Right renal cortex interstitium (tissue), 3 donors: ENCODE measurements around the gene NXF1. TPM values are rescaled to one million over a fixed set of nuclear protein-coding genes. Genes with fewer than 3 reads are reported as not detected.
"Not testable (repeated sequence)": the region's sequence is repeated elsewhere in the genome, so short reads cannot be mapped to it uniquely, and the experiment has no call there.

Experiments used
- DNase-seq, 3 donors: peaks; one replicate each; pipeline ENCODE4 v3.0.0-alpha.2; 2013; ENCODE audit warnings: low read depth in 3 of 3, low spot score in 2 of 3
- polyA plus RNA-seq, 3 donors: library from polyadenylated mRNA; unstranded; fragments of 120-200 nt; gene quantifications; one replicate each; pipeline ENCODE4 v1.2.1, GENCODE V29; 2013; ENCODE audit not compliant: insufficient read length in 3 of 3

NXF1 gene
- 100 to 1,000 TPM; 107 to 140 (median 121) TPM for polyA plus RNA-seq

DNA sequence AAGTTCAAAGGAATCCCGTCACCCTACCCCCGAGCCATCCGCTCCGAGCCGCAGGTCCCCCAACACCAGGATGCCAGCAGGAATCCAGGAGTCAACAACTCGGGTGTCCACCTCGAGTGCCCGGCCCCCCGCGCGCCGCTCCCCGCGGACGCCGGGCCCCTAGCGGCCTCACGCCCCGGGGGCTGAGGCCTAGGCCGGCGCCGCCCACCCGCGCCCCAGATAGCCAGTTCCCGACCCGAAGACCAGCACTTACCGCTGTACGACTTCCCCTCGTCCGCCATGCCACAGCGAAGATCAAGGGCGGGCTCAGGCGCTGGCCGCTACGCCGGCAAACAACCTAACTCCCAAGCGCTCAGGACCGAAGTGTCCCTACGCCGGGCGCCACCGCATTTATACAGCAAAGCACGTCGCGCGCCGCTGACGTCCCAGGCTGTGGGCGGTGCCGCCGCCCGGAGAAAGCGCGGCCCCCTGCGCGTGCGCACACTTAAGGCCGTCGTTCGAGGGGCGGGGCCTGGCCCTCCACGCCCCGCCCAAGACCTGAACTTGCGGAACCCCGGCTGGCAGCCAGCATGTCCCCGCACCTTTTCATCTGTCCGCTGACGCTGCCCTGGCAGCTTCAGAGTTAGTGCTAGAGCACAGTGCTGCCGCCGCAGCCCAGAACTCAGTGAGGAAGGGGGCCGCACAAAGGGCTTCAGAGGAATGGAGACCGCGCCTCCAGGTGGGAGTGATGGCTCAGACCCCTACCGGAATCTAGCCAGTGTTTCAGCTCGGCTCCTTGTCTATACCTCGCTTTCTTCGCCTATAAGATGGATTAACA lies at the start of gene NXF1:
Gene NXF1 (minus strand): TSS at position 365 of the 817 bp plus-strand sequence. CDS start 84 bp downstream, at position 281.
- peak; percentile 87 to 93 (median 89) for DNase-seq

DNA sequence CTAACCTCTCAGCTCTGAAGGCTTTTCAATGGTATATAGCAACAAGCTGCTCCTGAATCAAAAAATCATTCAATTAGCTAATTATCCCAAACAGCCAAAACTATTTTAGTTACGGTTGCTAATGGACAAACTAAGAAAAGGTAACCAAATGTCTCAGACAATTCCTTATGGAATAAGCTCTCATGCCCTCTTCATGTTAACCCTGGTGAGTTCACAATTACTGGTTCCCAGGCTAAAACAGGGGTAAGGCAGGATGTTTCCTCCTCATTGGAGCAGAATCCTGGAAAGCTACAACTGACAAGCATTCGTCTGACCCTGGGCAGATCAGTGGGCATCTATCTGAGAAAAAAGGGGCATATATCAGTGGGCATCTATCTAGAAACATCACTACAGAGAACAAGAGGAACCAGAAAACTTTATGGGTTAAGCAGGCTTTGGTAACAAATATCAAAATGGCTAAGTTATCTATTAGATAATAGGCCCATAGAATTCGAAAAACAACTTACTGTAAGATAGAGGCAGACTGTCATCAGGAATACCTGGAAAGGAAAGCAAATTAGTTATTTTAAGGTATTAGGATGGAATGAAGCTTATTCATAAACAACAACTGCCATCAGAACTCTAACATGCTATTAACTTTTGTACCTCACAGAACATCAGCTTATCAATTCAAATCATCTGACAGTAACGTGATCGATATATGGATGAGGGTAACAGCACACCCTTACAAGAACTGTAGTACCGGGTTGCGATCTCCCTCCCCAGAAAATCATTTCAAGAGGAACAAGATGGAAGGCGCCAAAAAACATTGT lies 49.0 kb upstream of the NXF1 start:
- DNase-seq: no peak

DNA sequence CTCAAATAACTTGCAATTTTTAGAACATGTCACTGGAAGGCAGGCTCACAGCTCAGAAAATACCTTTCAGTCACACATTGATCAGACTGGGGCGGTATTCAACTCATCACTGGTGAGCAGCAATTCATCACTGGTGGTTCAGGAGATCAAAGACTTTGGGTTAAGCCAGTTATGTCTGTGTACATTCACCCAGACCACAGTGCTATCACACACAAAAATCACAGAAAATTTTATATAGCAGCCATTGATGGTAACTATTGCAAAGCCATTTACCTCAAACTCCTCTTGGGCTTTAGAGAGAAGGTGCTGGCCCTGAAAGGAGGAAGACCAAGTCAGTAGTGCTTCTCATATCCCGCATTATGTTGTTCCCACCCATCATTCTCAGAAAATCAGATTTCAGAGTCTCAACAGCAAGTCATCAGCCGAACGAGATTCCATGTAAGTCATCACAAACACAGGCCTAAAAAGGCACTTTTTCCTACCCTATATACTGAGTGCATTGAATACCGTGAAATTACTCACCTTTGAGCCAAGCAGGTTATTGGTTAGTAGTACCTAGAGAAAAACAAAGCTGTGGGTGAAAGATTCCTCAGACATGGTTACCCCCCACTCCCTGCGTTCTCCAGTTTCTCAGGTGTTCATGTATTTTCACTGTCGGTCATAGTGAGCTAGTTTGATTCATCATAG lies 48.2 kb upstream of the NXF1 start:
- no peak for DNase-seq

DNA sequence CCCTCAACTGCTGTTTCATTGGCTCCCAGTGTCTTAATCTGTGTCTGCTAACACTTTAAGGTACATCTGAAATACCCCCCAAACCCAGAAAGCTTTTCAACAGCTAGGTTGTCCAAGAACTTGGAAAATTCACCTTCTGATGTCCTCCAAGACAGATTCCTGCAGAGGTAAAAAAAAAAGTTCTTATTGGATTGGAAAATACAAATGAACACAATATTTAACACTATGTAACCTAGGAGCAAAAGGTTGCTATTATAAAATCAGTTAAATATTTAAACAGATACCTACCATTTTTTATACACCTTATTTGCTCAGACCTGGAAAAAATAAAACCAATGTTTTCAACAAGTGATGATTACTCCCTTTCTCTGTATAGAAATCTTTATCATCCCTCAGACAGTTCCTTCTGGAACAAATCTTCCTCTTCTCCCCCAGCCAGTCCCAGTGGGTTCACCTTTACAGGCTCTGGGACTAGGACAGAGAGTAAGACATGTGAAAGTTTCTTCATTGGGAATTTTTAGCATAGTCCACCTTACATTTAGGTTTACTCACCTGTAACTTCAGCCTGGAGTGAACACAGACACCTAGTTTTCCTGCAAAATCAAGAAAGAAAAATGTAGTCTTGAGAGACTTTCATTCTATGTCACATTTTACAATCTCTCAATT lies 47.4 kb upstream of the NXF1 start:
- no peak for DNase-seq

DNA sequence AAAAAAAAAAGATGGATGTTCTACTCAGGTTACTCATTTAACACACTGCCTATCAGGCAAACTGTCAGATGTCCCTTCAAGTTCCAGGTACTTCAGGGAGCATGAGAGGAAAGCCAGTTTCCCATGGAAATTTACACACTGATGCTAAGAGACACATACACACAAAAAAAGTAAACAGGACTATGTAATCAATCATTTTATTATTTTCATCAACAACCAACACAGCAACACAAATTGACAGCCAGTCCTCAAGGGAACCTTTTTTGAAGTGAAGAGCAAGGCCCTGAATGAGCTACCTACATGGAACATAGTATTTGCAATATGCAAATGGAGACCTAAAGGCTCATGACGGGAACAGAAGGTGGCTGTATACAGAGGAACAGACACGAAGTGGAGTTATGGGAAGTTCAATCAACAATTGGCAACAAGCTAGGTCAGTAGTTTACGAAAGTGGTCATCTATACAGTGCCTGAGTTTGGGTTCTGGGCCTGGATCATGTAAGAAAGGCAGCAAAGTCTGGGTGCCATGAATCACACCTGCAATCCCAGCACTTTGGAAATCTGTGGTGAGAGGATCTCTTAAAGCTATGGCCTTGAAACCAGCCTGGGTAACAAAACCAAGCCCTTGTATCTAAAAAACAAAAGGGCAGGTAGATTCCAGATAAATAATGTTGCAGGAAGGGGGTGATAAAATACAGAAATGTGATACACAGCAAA lies 46.7 kb upstream of the NXF1 start:
- DNase-seq: no peak

DNA sequence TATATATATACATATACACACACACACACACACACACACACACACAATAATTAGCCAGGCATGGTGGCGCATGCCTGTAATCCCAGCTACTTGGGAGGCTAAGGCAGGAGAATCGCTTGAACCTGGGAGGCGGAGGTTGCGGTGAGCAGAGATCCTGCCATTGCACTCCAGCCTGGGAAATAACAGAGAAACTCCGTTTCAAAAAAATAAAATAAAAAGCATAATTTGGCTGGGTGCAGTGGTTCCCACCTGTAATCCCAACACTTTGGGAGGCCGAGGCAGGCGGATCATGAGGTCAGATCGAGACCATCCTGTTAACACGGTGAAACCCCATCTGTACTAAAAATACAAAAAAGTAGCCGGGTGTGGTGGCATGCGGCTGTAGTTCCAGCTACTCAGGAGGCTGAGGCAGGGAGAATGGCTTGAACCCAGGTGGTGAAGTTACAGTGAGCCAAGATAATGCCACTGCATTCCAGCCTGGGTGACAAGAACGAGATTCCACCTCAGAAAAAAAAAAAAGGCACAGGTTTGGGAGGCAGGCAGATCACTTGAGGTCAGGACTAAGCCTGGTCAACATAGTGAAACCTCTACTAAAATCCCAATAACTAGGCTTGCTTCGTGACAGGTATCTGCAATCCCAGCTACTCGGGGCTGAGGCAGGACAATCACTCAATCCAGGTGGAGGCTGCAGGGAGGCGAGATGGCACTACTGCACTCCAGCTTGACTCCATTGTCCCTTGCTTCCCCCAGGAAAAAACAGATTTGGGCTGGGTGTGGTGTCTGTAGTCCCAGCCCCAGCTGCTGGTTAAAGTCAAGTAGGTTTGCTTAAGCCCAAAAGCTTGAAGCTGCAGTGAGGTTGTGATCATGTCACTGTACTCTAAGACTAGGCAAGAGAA lies 45.9 kb upstream of the NXF1 start:
- DNase-seq: no peak

DNA sequence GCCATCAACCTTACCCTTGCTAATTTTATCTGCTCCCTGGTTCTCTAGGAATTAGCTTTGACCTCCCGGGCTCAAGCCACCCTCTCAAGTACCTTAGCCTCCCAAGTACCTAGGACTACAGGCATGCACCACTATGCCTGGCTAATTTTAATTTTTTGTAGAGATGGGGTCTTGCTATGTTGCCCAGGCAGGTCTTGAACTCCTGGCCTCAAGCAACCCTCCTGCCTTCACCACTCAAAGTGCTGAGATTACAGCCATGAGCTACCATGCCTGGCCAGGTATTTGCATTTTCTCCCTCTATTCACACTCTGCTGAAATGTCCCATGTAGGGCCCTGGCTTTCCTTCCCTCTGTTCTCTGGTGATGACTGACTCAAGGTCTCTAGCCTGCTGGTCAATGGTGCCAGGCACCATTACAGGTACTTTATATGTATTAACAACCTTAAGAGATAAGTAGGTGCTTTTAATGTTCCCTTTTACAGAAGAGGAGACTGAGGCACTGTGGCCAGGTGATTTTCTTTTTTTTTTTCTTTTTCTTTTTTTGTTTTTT lies 42.6 kb upstream of the NXF1 start:
- no peak for DNase-seq

DNA sequence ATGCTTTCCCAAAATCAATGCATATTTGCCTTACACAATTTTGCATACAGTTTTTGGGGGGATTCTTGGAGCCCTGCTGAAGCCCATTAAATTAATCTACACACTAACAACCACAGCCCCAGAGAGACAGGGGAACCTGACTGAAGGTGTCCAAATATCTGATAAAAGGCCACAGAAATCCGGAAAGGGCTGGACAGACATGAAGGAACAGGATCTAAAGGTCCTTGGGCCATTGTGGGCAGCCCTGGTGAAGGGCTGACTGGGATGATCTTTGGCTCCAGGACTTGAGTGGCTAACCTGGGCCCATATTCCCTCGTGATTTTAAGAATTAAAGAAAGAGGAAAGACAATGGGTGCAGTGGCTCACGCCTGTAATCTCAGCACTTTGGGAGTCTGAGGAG lies 40.9 kb upstream of the NXF1 start:
- DNase-seq: no peak

DNA sequence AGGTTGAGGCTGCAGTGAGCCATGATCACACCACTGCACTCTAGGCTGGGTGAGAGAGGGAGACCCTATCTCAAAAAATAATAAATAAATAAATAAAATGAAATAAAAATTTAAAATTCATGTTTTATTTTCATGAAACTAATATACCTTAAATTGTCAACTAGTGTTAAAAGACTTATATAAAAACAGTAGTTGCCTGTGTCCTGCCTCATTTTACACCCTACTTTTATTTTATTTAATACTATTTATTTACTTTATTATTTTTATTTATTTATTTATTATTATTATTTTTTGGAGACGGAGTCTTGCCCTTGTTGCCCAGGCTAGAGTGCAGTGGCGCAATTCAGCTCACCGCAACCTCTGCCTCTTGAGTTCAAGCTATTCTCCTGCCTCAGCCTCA lies 38.9 kb upstream of the NXF1 start:
- no peak for DNase-seq

DNA sequence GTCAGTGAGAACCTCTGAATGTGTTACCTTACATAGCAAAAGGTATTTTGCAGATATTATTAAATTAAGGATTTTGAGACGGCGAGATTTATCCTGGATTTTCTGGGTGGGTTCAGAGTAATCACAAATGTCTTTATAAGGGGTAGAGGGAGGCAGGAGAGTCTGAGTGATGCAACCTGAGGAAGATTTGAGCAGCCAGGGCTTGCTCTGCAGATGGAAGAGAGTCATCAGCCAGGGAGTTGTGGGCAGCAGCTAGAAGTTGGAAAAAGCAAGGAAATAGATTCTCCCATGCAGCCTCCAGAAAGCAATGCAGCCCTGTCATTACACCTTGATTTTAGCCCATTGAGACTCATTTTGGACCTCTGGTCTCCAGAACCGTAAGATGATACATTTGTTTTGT lies 38.2 kb upstream of the NXF1 start:
- no peak for DNase-seq

DNA sequence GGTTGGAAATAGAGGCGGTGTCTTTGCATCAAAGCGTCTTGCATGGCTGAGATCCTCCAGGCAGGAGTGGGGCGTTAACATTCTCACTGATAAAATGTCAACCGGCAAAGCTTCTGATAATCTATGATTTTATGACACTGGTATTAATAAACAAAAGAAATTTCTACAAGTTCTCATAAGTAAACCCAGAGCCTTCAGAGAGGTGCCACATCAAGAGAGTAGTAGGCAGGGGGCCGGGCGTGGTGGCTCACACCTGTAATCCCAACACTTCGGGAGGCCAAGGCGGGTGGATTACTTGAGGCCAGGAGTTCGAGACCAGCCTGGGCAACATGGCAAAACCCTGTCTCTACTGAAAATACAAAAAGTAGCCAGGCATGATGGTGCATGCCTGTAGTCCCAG lies 37.7 kb upstream of the NXF1 start:
- DNase-seq: not testable (repeated sequence)

DNA sequence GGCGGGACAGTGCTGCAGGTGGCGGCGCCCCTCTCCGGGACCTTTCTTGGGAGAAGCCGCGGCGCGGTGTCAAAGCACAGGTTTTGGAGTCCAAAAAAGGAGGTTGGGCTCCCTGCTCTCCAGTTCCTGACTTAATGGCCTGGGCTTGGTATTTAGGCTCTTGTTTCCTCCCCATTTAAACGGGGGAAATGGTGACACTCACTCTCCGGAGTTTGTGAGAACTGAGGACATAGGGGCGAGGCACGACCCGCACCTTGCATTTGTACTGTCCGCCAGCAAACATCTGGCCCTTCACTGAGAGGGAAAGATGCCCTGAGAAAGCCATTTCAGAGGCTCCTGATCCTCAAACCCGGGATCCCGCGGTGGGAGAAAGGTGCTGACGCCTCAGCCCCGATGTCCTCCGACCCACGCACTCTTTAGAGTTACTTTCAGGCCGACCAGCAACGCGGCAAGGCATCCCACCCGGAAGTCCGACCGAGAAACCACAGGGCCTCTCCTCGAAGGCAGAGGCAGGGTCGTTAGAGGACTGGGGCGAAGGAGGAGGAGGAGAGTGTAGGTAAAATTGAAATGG lies 37.0 kb upstream of the NXF1 start:
- DNase-seq: peak in 1 of 3 donors; percentile 64

DNA sequence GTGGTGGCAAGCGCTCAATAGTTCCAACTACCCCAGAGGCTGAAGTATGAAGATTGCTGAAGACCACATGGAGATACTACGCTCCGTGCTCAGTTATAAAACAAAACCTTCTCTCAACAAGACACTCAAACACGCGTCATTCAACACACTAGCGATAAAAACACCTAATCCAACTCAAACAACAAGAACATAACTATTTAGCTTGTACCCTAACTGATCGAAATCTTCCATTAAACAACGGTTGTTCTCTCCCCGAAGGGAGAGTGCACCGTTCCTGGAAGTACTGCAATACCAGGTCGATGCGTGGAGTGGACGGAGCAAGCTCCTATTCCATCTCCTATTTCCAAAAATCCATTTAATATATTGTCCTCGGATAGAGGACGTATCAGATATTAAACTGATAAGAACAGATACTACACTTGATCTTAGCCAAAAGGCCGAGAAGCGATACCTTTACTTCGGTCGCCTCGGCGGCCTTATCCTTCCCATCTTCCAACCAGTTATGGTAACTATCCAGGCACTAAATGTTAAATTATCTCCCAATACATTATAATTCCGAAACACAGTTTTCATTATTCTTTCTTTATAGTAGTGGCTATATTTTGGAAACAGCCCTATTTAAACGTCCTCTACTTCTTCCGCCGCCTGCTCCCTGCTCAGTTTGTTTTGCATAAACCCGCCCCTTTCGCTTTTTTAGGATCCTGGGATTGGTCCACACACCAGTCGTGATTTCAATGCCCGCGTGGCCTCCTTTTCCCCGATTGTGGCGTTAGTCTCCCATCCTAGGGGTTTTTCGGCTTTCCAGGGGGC lies 36.3 kb upstream of the NXF1 start:
- peak; percentile 94 to 98 (median 95) for DNase-seq

DNA sequence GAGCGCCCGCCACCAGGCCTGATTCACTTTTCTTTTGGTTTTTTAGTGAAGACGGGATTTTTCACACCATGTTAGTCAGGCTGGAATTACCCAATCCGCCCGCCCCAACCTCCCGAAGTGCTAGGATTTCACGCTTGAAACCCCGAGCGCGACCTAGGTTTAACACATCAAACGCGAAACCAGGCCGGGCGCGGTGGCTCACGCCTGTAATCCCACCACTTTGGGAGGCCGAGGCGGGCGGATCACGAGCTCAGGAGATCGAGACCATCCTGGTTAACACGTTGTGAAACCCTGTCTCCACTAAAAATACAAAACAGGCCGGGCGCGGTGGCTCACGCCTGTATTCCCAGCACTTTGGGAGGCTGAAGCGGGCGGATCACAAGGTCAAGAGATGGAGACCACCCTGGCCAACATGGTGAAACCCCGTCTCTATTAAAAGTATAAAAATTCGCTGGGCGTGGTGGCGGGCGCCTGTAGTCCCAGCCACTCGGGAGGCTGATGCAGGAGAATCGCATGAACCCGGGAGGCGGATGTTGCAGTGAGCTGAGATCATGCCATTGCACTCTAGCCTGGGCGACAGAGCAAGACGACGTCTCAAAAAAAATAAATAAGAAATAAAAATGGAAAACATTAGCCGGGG lies 35.6 kb upstream of the NXF1 start:
- peak in 1 of 3 donors; percentile 67 for DNase-seq

DNA sequence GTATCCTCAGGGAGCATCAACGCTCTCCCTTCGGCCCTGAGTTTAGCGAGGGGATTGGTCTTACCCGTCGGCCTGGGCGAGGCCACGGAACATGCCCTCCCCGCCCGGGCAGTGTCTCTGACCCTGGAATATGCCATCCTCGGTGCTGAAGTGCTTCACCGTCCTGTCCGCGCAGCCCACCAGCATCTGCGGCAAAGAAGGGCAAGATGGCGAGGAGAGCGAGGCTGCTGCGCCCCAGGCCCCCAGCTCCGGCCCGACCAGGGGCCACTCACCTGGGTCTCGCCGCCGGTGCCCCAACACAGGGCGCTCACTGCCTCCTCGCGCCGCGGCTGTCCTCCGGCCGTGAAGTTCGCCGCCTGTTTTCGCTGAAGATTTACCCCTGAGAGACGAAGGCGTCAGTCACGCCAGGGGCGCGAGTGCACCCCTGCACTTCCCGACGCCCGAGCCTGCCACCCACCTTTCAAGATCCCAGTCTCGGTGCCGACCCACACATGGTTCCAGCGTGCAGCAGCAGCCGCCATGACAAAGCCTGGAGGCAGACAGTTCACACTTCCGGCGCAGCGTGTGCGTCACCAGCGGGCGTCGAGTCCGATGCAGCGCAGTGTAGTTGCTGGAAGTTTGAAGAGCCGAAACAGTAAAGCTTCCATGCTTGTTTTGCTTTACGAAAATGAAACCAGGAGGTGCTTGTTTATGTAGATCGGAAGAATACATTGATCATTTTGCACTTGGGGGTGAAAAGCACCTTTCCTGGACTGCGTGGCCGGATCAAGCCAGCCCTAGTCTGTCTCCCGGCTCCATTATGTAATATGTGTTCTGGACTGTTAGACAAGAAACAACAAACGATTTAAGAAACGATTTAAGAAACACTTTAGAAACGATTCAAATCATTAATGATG lies 34.1 kb upstream of the NXF1 start, which contains the start of gene WDR74:
Gene WDR74 (minus strand): TSS at position 541 of the 896 bp plus-strand sequence. CDS start 20 bp downstream, at position 521.
- peak; percentile 85 to 93 (median 91) for DNase-seq

DNA sequence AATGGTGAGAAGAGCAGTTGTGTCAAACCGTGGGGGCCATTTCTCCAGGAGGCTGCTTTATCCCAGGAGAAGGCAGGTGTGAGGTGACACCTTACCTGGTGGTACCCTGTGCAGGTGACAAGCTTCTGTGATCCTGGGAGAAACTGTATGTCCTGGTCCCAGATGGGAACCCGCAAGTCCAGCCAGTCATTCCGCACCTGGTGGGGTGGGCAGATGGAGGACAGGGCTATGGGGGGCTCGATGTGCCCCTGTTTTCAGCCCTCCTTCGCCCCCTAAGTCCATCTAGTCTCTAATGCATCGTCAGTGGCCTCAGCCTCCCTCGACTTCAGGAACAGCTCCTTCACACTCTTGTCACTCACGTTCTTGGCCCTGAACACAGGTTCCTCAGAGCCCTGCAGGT lies 30.1 kb upstream of the NXF1 start:
- no peak for DNase-seq
